Gastrocnemius medialis (tissue), 4 donors: ENCODE results near the gene KPTN.

ENCODE experiments used
- CTCF ChIP-seq, 5 experiments: fragments of 450-650 bp in 3 of 5; fragments of 200-600 bp in 2 of 5; sonication (generic) in 2 of 5; IDR thresholded peaks in 4 of 5; conservative IDR thresholded peaks in 1 of 5; 1 replicate in 4 of 5; 2 replicates in 1 of 5; pipeline ENCODE4 v1.5.1; 2016 to 2019; ENCODE audit warnings: antibody characterized with exemption in 5 of 5, mild to moderate bottlenecking in 3 of 5, moderate library complexity in 3 of 5
- POLR2A ChIP-seq, 2 donors: fragments of 450-650 bp; IDR thresholded peaks; one replicate each; pipeline ENCODE4 v1.6.1; 2017; ENCODE audit warnings: antibody characterized with exemption in 2 of 2, mild to moderate bottlenecking in 2 of 2, moderate library complexity in 2 of 2

- TF ChIP-seq CTCF (IDR thresholded peaks at IDR 0.05 in 4 of 5, conservative IDR thresholded peaks at IDR 0.05 in 1 of 5) (no peak), POLR2A (IDR thresholded peaks at IDR 0.05) (no peak)
Observed at GRCh38 chr19:47475465-47475864, 8.6 kb downstream of the KPTN start.
